ENCODE results near the gene NOLC1.
"Not testable (repeated sequence)": the region's sequence is repeated elsewhere in the genome, so short reads cannot be mapped to it uniquely, and the experiment has no call there.

NOLC1 gene

GRCh38 chr10:102157224-102157623 is 5.0 kb downstream of the NOLC1 start:
- no peak for DNase-seq

GRCh38 chr10:102159051-102159597 is 6.9 kb downstream of the NOLC1 start:
- no peak for DNase-seq

GRCh38 chr10:102159831-102160230 is 7.6 kb downstream of the NOLC1 start:
- DNase-seq: no peak

- DNase-seq: no peak
Measured at GRCh38 chr10:102163342-102163989, 11.3 kb downstream of the NOLC1 start.

DNA sequence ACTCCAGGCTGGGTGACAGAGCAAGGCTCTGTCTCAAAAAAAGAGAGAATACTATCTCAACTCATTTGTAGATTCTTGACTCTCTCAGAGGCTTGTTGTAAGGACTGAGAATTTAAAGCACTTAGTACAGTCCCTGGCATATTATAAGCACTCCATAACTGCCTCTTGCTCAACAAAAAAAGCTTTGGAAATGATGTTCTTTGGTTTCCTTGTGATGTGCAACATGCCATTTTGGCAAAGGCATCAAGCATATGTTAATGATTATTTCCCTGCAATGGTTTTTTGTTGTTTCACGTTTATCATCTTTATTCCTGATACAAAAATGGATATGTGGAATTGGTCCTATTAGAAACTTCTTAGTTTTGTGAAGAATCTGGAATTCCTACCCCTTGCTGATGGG is 15.7 kb downstream of the NOLC1 start:
- no peak for DNase-seq

DNA sequence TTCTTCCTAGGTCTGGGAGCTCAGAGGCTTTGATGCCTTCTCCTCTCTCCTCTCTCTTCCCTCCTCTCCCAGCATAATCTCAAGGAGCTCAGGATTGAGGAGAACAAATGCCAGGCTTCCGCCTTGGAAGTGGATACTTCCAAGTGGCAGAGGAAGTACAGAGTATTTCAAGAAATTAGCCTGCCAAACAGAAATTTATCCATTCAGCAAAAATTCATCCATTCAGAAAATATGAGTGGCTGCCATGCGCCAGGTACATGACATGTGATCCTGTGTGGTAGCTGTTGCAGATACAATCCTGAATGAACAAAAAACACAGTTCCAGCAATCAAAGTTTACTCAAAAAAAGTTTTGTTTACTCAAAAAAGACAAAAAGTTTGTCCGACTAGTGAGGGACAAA is 18.4 kb downstream of the NOLC1 start:
- DNase-seq: no peak

- DNase-seq: no peak
Measured at GRCh38 chr10:102172288-102172687, 20.1 kb downstream of the NOLC1 start.

DNA sequence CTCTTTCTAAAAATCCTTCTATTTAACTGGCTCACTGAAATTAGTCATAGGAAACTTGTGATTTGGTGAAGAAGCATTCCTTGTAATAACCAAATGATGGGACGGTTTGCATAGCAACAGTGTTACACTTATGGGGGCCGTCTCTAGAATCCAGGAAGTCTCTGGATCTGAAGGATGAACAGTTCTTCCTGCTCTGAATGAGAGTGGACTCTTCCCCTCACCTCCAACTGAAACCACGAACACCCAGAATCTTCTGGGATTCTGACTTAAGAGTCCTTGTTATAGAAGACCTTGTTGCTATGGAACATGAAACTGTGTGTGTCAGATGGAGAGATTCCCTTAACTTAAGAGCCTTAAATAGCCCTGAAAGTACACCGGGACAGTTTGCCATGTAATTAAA is 23.2 kb downstream of the NOLC1 start:
- no peak for DNase-seq

GRCh38 chr10:102184606-102185005 is 32.4 kb downstream of the NOLC1 start:
- DNase-seq: no peak

- DNase-seq: no peak
Measured at GRCh38 chr10:102185272-102185671, 33.1 kb downstream of the NOLC1 start.

- DNase-seq: peak; percentile 74
Measured at GRCh38 chr10:102185811-102186527, 33.8 kb downstream of the NOLC1 start.

DNA sequence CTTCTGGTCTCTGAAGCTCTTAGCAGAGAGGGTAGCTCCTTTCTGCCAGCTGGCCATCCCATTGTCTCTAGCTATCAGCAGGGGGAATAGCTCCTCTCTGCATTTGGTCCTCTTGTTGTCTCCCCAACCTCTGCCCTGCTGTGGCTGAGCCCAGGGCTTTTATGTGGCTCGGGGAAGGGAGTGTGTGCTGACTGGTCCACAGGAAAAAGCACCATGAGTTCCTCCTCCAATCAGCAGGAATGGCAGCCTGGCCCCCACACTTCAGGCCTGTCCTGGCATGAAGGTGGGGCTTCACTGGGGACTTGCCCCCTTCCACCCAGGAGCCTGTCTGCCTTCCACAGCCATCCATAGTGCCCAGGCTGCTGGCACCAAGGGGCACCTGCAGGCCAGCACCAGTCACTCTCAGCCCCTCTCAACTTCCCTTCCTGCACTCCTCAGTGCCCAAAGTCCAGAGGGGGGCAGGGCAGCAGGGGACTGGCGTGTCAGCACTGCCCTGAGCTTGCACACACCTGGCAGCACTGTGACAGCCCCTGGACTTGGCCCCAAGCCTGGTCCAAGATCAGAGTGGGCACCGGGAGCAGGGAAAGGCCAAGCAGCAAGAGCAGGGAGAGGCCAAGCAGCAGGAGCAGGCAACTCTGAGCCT is 36.2 kb downstream of the NOLC1 start:
- DNase-seq: no peak

DNA sequence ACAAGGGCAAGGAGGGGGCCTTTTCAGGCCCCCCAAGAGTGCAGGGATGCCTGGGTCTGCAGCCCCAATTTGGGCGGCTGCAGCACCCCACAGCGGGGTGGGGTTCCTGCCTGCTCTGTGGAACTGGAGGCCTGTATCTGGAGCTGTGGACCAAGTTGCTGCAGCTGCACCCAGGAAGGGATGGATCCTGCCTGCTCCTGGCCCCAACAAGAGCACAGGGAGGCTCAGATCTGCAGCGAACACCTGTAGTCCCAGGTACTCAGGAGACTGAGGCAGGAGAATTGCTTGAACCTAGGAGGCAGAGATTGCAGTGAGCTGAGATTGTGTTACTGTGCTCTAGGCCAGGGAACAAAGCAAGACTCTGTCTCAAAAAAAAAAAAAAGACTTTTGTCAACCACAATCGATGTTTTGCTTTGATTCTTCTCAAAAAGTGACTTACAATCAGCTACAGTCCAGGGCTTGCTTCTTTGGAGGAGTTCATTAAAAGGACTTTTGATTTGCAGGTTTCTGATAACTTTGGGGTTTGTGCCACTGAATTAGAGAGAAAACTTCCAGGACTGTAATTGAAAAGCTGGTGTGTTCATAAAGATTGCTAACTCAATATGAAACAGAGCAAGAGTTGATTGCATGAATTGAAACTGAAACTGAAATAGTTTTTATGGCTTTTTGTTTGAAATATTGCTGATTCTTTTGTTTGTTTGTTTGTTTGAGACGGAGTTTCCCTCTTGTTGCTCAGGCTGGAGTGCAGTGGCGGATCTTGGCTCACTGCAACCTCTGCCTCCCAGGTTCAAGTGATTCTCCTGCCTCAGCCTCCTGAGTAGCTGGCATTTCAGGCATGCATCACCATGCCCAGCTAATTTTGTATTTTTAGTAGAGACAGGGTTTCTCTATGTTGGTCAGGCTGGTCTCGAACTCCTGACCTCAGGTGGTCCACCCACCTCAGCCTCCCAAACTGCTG is 37.0 kb downstream of the NOLC1 start:
- DNase-seq: not testable (repeated sequence)

- DNase-seq: no peak
Measured at GRCh38 chr10:102191956-102192355, 39.8 kb downstream of the NOLC1 start.

DNA sequence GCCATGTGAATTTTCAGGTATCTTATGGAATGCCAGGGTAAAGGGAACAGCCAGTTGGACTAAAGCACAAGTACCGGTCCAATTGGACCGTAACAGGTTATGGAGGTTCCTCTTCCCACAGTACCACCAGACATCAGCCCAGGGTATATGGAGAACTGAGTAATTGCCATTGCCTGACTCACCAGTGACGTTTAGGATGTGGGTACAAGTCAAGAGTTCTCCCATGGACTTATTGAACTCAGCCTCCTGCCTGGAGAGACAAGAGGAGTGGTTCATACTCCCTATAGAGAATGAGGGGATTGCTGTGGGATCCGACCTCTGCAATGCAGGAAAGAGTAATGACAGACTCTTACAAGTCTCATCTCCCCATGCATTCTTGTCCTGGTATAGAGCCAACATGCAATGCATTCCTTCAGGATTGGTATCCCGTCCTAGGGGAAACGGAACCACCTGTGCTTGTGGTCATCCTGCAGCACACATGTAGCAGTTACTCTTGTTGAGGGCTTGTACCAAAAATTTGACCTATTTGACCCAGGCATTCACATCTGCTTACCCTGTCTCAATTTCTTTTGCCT is 43.2 kb downstream of the NOLC1 start:
- no peak for DNase-seq

DNA sequence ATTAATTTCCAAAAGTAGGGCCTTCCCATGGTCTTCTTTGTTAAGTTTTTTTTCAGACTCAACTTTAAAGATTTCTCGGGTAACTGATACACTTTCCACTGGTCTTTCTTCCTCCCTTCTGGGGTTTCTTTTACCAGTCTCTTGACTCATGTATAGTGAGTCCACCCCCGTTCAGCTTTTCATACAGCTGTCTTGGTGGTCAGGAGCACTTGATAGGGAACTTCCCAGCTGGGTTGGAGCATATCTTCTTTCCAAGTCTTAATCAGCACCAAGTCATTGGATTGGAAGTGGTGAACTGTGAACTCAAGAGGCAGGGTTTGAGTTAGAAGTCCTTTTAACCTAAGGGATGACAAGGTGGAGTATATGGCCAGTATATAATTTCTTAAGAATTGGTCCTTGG is 44.7 kb downstream of the NOLC1 start:
- no peak for DNase-seq

- no peak for DNase-seq
Measured at GRCh38 chr10:102198027-102198426, 45.8 kb downstream of the NOLC1 start.

GRCh38 chr10:102200751-102201640 is 48.8 kb downstream of the NOLC1 start:
- DNase-seq: no peak

GRCh38 chr10:102202386-102202785 is 50.2 kb downstream of the NOLC1 start:
- no peak for DNase-seq

DNA sequence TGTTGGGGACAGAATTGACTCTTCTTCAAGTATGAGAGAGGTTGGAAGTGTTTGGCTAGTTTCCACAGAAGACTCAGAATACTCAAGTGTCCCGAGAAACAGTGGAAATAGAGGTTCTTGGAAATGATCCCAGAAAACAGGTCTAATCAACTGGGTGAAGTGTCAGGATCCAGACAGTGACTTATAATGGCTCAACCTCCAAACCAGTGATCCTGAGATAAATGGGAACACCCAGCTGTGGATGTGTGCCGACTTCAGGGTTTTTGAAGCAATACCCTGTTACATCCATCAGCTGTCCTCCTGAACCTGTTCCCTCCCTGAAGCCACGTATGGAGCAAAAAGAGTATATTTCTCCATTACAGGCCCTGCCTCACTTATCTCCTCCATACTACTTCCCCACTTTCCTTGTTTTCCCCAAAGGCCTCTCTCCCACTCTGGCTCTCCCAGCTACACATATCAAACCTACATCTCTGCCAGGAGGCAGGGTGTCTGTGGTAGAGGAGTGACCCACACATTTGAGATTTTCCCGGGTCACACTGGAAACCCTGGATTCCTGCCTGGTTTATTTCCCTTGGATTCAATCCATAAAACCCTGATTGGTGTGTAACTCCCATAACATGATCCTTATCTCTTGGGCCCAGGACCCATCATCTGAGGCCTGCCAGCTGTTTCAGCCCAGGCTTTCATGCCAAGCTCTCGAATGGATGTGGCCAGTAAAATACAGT is 56.3 kb downstream of the NOLC1 start:
- DNase-seq: no peak
